Activated CD8-positive, alpha-beta memory T cell treated with anti-CD3 and anti-CD28 coated beads, Interleukin-2, amount 50 U/mL, for 24 hours (primary cell): Measurements from ENCODE around the gene PCSK5.
"Not testable (repeated sequence)": the region's sequence is repeated elsewhere in the genome, so short reads cannot be mapped to it uniquely, and the experiment has no call there.

Experiments used
- DNase-seq: peaks from one replicate; pipeline ENCODE4 v3.0.0-alpha.2; 2020; ENCODE audit errors: extremely low read depth

The PCSK5 gene

DNA sequence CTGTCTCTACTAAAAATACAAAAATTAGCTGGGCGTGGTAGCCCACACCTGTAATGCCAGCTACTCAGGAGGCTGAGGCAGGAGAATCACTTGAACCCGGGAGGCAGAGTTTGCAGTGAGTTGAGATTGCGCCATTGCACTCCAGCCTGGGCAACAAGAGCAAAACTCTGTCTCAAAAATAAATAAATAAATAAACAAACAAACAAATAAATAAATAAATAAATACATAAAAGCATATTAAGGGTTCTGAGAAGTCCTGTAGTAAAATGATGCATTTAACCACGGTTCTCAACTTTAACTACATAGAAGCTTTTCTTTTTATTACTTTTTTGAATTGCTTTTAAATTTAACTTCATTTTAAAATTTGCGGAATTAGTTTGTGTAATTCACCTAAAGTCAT lies 190.8 kb downstream of the PCSK5 start:
- DNase-seq, result not testable (repeated sequence)

- no peak for DNase-seq
These were observed 191.6 kb downstream of the PCSK5 start for GRCh38 chr9:76082057-76082456.

GRCh38 chr9:76085596-76085995 lies 195.1 kb downstream of the PCSK5 start:
- no peak for DNase-seq

DNA sequence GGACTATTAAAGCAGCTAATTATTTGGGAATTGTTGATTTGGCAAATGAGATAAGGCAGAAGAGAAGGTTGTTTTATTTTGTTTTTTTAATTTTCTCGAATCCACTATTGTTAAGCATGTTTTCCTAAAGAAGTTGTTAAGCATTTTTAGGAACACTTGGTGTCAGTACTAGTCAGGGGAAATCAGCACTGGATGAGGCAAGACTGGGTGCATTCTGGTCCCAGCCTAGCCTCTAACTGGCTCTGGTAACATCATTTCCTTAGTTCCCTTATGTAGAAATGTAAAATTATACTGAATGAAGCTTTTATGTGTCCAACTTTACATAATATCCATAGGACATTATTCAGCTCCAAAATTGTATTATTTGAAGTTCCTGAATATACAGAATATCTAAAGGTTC lies 196.1 kb downstream of the PCSK5 start:
- DNase-seq, result no peak

DNA sequence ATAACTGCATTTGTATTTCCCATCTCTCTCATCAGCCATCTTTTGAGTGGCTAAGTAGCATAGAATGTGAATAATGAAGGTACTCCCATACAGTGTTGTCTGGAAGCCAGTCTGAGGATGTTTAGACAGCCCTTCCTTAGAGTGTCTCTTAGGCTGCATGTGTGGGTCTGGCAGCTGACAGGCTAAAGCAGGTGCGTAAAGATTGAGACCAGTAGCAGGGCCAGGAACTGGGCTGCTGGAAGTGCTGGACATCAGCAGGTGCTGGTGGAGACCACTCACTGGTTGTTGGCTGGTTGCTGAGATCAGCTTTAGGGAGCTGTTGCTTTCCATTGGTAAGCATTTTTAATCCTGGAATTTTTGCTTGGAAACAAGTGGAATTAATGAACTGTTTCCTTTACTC lies 197.5 kb downstream of the PCSK5 start:
- DNase-seq, result no peak

DNA sequence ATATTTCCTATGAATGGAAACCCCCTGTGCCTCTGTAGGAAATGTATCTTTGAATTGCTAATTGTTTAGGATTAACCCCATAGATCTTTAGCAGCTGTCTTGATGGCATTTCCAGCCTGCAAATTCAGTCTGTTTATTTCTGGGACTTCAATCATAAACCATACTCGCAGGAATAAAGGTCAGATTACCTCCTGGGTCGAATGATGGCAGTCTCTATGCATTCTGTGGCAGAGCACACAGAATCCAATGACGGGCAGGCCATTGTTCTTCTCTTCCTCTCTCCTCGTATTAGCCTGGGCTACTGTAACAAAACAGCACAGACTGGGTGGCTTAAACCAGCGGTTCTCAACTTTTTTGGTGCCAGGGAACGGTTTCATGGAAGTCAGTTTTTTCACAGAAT lies 199.9 kb downstream of the PCSK5 start:
- DNase-seq, result no peak

- DNase-seq, result no peak
These were observed 200.4 kb downstream of the PCSK5 start for GRCh38 chr9:76090909-76091308.

DNA sequence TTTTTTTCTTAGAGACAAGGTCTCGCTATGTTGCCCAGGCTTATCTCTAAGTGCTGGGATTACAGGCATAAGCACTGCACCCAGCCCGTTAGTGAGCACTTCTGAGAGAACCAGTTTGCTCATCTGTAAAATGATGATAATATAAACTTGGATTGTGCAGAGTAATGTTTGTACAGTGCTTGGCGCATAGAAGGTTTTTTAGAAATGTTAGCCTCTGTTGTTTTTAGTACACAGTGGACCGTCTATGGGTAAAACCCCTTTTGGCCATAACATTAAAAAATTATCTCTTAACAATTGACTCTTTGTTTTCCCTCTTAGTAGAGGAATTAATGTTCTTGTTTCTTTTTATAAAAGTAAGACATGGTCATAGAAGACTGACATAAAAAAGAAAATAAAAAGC lies 202.1 kb downstream of the PCSK5 start:
- no peak for DNase-seq

- DNase-seq, result no peak
These were observed 205.1 kb downstream of the PCSK5 start for GRCh38 chr9:76095585-76095984.

DNA sequence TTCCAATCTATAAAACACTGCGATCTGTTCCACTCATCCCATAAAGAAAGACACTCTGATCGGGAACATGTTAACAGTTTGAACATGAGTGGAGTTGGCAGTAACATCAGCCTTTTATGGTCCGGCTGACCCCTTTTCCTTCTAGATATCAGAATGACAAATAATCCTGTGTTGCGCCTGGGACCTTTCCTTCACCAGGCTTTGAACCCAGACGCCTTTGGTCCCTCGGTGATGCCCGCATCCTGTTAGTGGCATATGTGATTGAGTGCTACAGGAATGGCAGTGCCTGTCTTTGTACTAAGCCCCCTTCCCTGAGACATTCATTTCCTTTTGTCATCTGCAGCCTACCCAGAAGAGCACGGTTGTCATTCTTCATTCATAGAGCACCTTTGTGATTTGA lies 209.0 kb downstream of the PCSK5 start:
- no peak for DNase-seq

DNA sequence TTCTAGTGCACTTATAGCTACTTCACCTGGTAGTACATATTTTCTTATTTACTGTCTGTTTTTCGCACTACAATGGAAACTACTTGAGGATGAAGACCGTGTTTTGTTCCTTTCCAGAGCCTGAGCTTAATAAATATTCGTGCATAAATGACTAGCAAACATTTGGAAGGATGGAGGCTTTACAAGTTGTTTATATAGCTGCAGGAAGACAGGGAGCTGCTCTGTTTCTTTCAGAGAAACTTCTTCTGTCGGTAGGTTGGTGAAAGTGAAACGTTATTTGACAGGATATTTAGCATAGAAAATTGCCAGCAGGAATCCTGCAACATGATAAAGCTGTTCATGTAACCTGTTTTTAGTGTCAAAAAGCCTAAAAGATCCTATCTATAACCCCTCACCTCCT lies 210.6 kb downstream of the PCSK5 start:
- no peak for DNase-seq

DNA sequence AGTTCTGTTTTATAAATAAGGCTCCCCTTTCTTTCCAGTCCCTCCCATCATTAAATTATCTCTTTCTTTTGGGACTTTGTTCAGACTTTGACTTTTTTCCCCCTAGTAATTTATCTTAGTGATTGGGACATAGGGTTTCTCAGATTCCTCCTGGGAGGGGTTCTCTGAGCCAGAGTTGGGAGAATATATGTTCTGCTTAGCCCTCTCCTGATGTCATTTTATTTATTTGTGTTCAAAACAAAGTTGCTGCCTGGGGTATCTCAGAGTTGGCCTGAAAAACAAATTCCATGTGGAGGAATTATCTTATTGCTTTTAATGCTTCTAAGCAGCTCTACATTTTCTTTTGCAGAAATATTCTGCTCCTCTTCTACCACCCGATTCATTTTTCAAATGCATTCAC lies 211.0 kb downstream of the PCSK5 start:
- no peak for DNase-seq

- no peak for DNase-seq
These were observed 211.5 kb downstream of the PCSK5 start for GRCh38 chr9:76101947-76102346.

- DNase-seq, result no peak
These were observed 213.2 kb downstream of the PCSK5 start for GRCh38 chr9:76103531-76104315.

- DNase-seq, result no peak
These were observed 217.0 kb downstream of the PCSK5 start for GRCh38 chr9:76107482-76107881.

DNA sequence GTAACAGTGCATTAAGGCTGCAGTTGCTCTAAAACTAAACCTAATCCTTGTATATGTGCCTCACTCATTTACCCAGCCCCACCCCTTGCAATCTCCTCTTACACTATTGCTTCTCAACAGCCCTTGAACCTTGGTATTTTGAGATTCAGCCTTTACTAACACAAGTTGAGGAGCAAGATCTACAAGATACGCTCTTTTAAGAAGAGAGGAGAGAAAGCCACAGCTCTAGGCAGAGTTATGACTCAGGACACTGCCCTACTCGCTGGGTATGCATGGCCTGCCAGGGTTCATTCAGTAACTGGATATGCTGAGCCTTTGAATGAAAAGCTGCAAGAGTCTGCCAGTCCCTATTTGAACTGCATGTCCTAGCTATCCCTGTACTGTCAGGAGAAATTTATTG lies 219.5 kb downstream of the PCSK5 start:
- DNase-seq, result no peak

GRCh38 chr9:76112151-76112550 lies 221.7 kb downstream of the PCSK5 start:
- no peak for DNase-seq

DNA sequence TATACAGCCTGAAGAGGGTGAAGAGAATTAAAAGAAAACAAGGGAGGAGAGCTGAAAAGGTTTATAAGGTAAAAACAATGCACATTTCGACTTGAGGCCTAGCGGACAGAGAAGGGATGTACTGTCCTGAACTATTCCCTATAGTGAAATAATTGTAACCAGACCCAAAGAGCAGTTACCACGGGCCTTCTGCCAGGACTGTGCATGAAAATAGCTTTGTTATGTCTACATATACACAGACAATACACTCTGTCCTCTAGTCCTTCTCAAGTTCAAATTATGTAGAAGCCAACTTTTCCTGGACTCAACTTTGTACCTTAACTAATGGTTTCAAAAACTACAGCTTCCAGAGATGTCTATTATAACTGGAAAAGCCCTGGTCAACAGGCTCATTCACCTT lies 223.7 kb downstream of the PCSK5 start:
- no peak for DNase-seq

DNA sequence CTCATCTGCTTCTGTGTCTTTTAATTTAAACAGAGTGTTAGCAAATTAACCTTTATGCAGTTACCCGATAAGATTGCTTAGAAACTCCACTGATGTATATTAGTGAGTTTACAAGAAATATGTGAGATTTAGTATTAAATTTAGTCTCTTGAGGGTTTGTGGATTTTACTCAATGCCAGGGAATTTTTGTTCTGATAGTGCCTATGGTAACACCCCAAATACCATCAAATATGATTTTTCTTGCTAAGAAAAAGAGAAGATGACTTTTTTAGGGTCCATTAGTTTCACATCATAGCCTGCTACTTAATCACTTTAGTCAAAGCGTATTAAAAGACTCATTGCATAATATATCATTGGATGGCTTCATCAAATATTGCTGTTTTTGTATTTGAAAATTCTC lies 224.9 kb downstream of the PCSK5 start:
- no peak for DNase-seq

DNA sequence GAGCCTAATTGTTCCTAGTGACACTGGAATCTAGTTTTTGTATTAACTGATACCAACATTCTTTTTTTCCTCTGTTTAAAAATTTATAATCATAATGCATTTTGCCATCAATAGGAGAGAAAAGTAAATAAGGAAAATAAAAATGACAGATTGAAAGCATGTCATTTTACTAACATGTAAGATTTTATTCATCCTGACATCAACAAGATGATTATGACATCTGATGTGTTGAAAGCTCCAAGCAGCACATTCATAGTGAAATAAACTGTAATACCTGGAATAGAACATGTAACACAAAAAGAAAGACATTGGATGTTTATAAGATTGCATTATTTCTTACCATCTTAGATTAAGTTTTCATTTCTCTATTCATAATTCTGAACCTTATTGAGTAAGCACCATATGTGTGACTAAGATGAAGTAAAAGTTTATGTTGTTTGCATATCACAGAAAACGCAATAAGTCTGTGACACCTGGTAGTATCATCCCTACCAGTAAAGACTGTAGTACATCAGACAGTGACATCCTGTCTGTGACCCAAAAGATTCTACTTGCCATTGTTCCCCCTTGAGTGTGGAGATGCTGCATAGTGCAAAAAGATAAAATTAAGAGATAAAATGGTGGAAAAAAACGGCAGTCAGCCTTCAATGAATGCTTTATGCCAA lies 225.6 kb downstream of the PCSK5 start:
- no peak for DNase-seq

DNA sequence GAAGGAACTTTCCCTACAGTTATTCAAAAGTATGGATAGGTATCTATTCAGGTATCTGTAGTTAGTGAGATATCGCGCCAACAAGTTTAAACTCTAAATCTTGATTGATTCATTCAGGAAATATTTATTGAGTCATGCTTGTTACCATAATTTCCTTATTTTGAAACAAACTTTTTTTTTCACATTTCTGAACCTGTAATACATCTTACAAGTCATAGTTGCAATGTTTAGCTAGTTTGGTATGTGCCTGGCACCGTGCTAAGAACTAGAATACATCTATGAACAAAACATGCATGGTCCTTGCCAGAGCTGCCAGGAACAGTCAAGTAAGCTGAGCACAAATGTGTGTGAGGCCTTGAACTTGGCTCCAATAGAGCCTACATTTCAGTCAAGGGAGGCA lies 226.4 kb downstream of the PCSK5 start:
- no peak for DNase-seq

- DNase-seq, result no peak
These were observed 237.2 kb downstream of the PCSK5 start for GRCh38 chr9:76127637-76128036.

- no peak for DNase-seq
These were observed 245.4 kb downstream of the PCSK5 start for GRCh38 chr9:76135902-76136301.

- no peak for DNase-seq
These were observed 246.5 kb downstream of the PCSK5 start for GRCh38 chr9:76136986-76137385.
